GM23338 (cell line): Measurements from ENCODE around the gene PROS1. TPM values are rescaled to one million over a fixed set of nuclear protein-coding genes. Genes with fewer than 3 reads are reported as not detected.
"Not testable (repeated sequence)": the region's sequence is repeated elsewhere in the genome, so short reads cannot be mapped to it uniquely, and the experiment has no call there.

ENCODE experiments used
- ATAC-seq: fragments of 200-7000 bp; cut with Tn5 transposase; 3 replicates; pipeline ENCODE4 v1.9.1; 2020
- DNase-seq: peaks from one replicate; pipeline ENCODE4 v3.0.0-alpha.2; 2015; ENCODE audit warnings: low spot score
- H2AFZ ChIP-seq: fragments of 200-600 bp; sonication (generic); 2 replicates; pipeline ENCODE4 v1.8.0; 2016; ENCODE audit warnings: antibody characterized with exemption, mild to moderate bottlenecking, moderate library complexity
- H3F3A ChIP-seq: fragments of 200-600 bp; sonication (generic); replicated peaks from 2 replicates; pipeline ENCODE4 v1.8.0; 2017; ENCODE audit warnings: antibody characterized with exemption, mixed run types, low read depth
- H3K27ac ChIP-seq: fragments of 200-600 bp; sonication (generic); 2 replicates; pipeline ENCODE4 v1.6.1; 2016; ENCODE audit warnings: low read depth
- H3K27me3 ChIP-seq: fragments of 200-600 bp; sonication (generic); 2 replicates; pipeline ENCODE4 v1.8.0; 2016; ENCODE audit warnings: mild to moderate bottlenecking, mixed run types, moderate library complexity; ENCODE audit not compliant: insufficient read depth
- H3K36me3 ChIP-seq: fragments of 200-600 bp; sonication (generic); 2 replicates; pipeline ENCODE4 v1.8.0; 2016; ENCODE audit warnings: mild to moderate bottlenecking; ENCODE audit not compliant: insufficient read depth
- H3K4me1 ChIP-seq: fragments of 200-600 bp; sonication (generic); 2 replicates; pipeline ENCODE4 v1.8.0; 2016; ENCODE audit warnings: mild to moderate bottlenecking, moderate library complexity; ENCODE audit not compliant: insufficient read depth
- H3K4me2 ChIP-seq: fragments of 200-600 bp; sonication (generic); 2 replicates; pipeline ENCODE4 v1.7.1; 2017; ENCODE audit warnings: mixed run types
- H3K4me3 ChIP-seq: fragments of 200-600 bp; sonication (generic); 2 replicates; pipeline ENCODE4 v1.6.1; 2016; ENCODE audit warnings: mixed run types
- H3K79me2 ChIP-seq: fragments of 200-600 bp; sonication (generic); replicated peaks from 2 replicates; pipeline ENCODE4 v1.8.0; 2017; ENCODE audit warnings: mild to moderate bottlenecking; ENCODE audit not compliant: insufficient read depth
- H3K9me2 ChIP-seq: fragments of 200-600 bp; sonication (generic); 2 replicates; pipeline ENCODE4 v1.8.0; 2017; ENCODE audit not compliant: insufficient read depth
- H4K20me1 ChIP-seq: fragments of 200-600 bp; sonication (generic); replicated peaks from 2 replicates; pipeline ENCODE4 v1.8.0; 2017; ENCODE audit warnings: mild to moderate bottlenecking; ENCODE audit not compliant: insufficient read depth
- H3K27ac Mint-ChIP-seq: 2 replicates; pipeline ENCODE4 v1.8.0; 2020; ENCODE audit warnings: inconsistent platforms, mild to moderate bottlenecking, moderate library complexity, mixed read lengths
- H3K27me3 Mint-ChIP-seq: 3 replicates; pipeline ENCODE4 v1.8.0; 2022; ENCODE audit warnings: low read depth, mild to moderate bottlenecking, moderate library complexity, mixed read lengths, inconsistent platforms; ENCODE audit not compliant: insufficient read depth, poor library complexity
- H3K36me3 Mint-ChIP-seq: 3 replicates; pipeline ENCODE4 v1.8.0; 2021; ENCODE audit warnings: low read depth, mild to moderate bottlenecking, inconsistent platforms, moderate library complexity, mixed read lengths
- H3K4me1 Mint-ChIP-seq: 3 replicates; pipeline ENCODE4 v1.8.0; 2020; ENCODE audit warnings: mild to moderate bottlenecking, inconsistent platforms, mixed read lengths
- H3K4me3 Mint-ChIP-seq: 3 replicates; pipeline ENCODE4 v1.8.0; 2021; ENCODE audit warnings: moderate library complexity, mild to moderate bottlenecking, inconsistent platforms, mixed read lengths
- H3K9me3 Mint-ChIP-seq: 3 replicates; pipeline ENCODE4 v1.8.0; 2020; ENCODE audit warnings: moderate library complexity, mild to moderate bottlenecking, inconsistent platforms, mixed read lengths
- CREB1 ChIP-seq: fragments of 250-450 bp; sonication (Bioruptor Pico); IDR thresholded peaks from 2 replicates; pipeline ENCODE4 v1.5.0; 2020; ENCODE audit warnings: low read depth, mild to moderate bottlenecking, moderate library complexity
- JUNB ChIP-seq: IDR thresholded peaks from one replicate; pipeline ENCODE4 v1.6.1; 2016; ENCODE audit warnings: antibody characterized with exemption; ENCODE audit not compliant: unreplicated experiment
- POLR2AphosphoS5 ChIP-seq: IDR thresholded peaks from 2 replicates; pipeline ENCODE4 v1.6.1; 2016; ENCODE audit warnings: antibody characterized with exemption, low read depth
- polyA plus RNA-seq: library from polyadenylated mRNA; unstranded; fragments of >200 nt; fragmentation: Nextera tagmentation; extraction: Ambion mirVana; gene quantifications from 2 replicates; pipeline ENCODE4 v1.2.1, GENCODE V29; 2016
- total RNA-seq: library from RNA; depleted of rRNA; stranded (reverse); fragments of >200 nt; shearing (Covaris generic); gene quantifications from 2 replicates; pipeline ENCODE4 v1.2.3, GENCODE V29; 2014
- TF ChIP-seq, protein P1 (sequence below): IDR thresholded peaks from one replicate; pipeline ENCODE4 v1.6.1; 2018; ENCODE audit warnings: antibody characterized with exemption; ENCODE audit not compliant: unreplicated experiment
- TF ChIP-seq, protein P2 (sequence below), 2 experiments: fragments of 200-600 bp in 1 of 2; sonication (generic) in 1 of 2; conservative IDR thresholded peaks; 2 replicates each; pipeline versions ENCODE4 v1.5.1 to v1.6.1; 2016 to 2017; ENCODE audit warnings: antibody characterized with exemption in 2 of 2, low read depth in 2 of 2, mild to moderate bottlenecking in 2 of 2, moderate library complexity in 1 of 2
- TF ChIP-seq, protein P3 (sequence below): IDR thresholded peaks from 2 replicates; pipeline ENCODE4 v1.6.1; 2016; ENCODE audit warnings: antibody characterized with exemption

PROS1 gene
- total and polyA plus RNA-seq, 2 experiments from 2014 or later: 1.8 to 4.1 TPM

DNA sequence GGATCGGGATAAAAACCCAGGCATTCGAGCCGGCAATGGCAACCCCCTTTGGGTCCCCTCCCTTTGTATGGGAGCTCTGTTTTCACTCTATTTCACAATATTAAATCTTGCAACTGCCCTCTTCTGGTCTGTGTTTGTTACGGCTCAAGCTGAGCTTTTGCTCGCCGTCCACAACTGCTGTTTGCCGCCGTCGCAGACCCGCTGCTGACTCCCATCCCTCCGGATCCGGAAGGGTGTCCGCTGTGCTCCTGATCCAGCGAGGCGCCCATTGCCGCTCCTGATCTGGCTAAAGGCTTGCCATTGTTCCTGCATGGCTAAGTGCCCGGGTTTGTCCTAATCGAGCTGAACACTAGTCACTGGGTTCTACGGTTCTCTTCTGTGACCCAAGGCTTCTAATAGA is 8.6 kb downstream of the PROS1 start:
- peak; percentile 24 for DNase-seq
- not testable (repeated sequence) for ATAC-seq

DNA sequence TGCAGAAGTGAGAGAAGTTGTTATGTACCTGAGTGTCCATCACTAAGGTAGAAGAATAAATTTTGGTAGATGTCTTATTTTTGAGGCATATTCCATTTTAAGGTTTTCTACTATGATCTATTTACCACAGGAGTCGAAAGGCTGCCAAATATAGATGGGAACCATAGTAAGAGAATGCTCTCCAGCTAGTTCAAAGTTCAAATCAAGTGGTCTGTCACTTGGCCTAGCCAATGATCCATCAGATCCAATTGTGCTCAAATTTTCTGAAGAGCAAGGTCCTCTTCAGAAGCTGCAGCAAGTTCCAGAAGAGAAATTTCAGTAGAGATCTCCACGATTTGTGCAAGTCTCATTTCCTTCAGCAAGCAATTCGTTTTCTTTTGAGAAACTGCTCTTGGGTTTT is 10.9 kb downstream of the PROS1 start:
- Mint-ChIP-seq H3K4me3 (no peak overlapping the region), H3K4me1 (no peaks in the 10 kb centered on the region), H3K9me3 (peaks cover 84% of the 10 kb centered on the region), H3K27me3 (peaks cover 4% of the 10 kb centered on the region), H3K27ac (no peak overlapping the region), H3K36me3 (peaks cover 19% of the 10 kb centered on the region; the same call in 2 of the 3 replicates)
- TF ChIP-seq, protein P1, sequence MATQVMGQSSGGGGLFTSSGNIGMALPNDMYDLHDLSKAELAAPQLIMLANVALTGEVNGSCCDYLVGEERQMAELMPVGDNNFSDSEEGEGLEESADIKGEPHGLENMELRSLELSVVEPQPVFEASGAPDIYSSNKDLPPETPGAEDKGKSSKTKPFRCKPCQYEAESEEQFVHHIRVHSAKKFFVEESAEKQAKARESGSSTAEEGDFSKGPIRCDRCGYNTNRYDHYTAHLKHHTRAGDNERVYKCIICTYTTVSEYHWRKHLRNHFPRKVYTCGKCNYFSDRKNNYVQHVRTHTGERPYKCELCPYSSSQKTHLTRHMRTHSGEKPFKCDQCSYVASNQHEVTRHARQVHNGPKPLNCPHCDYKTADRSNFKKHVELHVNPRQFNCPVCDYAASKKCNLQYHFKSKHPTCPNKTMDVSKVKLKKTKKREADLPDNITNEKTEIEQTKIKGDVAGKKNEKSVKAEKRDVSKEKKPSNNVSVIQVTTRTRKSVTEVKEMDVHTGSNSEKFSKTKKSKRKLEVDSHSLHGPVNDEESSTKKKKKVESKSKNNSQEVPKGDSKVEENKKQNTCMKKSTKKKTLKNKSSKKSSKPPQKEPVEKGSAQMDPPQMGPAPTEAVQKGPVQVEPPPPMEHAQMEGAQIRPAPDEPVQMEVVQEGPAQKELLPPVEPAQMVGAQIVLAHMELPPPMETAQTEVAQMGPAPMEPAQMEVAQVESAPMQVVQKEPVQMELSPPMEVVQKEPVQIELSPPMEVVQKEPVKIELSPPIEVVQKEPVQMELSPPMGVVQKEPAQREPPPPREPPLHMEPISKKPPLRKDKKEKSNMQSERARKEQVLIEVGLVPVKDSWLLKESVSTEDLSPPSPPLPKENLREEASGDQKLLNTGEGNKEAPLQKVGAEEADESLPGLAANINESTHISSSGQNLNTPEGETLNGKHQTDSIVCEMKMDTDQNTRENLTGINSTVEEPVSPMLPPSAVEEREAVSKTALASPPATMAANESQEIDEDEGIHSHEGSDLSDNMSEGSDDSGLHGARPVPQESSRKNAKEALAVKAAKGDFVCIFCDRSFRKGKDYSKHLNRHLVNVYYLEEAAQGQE: no peak
- DNase-seq: no peak
- Histone ChIP-seq H3K27ac (no peak overlapping the region), H3F3A (no peaks in the 10 kb centered on the region), H3K27me3 (no peaks in the 10 kb centered on the region), H3K4me2 (no peak overlapping the region), H3K79me2 (no peaks in the 10 kb centered on the region), H4K20me1 (no peaks in the 10 kb centered on the region), H3K9me2 (no peaks in the 10 kb centered on the region), H3K36me3 (no peaks in the 10 kb centered on the region), H2AFZ (no peak overlapping the region), H3K4me1 (no peaks in the 10 kb centered on the region), H3K4me3 (no peak overlapping the region)
- no peak for ATAC-seq

More for the DNA sequence above, 8.6 kb downstream of the PROS1 start:
- not testable (repeated sequence) for H3K27ac ChIP-seq, H3K4me1 Mint-ChIP-seq, H3K4me3 Mint-ChIP-seq, H4K20me1 ChIP-seq, H3K4me2 ChIP-seq, H3K9me2 ChIP-seq, H3K27ac Mint-ChIP-seq, H3F3A ChIP-seq, H3K4me1 ChIP-seq, H3K36me3 ChIP-seq, H3K27me3 Mint-ChIP-seq, H3K4me3 ChIP-seq, H3K79me2 ChIP-seq, H3K27me3 ChIP-seq
- H2AFZ ChIP-seq: peak overlapping the region; percentile 43; the same call in 1 of the 2 replicates
- Mint-ChIP-seq H3K9me3 (peaks cover 68% of the 10 kb centered on the region), H3K36me3 (peaks cover 11% of the 10 kb centered on the region; the same call in 2 of the 3 replicates)
- TF ChIP-seq, protein P2, sequence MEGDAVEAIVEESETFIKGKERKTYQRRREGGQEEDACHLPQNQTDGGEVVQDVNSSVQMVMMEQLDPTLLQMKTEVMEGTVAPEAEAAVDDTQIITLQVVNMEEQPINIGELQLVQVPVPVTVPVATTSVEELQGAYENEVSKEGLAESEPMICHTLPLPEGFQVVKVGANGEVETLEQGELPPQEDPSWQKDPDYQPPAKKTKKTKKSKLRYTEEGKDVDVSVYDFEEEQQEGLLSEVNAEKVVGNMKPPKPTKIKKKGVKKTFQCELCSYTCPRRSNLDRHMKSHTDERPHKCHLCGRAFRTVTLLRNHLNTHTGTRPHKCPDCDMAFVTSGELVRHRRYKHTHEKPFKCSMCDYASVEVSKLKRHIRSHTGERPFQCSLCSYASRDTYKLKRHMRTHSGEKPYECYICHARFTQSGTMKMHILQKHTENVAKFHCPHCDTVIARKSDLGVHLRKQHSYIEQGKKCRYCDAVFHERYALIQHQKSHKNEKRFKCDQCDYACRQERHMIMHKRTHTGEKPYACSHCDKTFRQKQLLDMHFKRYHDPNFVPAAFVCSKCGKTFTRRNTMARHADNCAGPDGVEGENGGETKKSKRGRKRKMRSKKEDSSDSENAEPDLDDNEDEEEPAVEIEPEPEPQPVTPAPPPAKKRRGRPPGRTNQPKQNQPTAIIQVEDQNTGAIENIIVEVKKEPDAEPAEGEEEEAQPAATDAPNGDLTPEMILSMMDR (conservative IDR thresholded peaks at IDR 0.05; ENCODE audit: low read depth in 2 of 2): 0 out of 4 replicates have a peak, but pooled peaks of 1 of the 2 experiments have one; percentile 8

DNA sequence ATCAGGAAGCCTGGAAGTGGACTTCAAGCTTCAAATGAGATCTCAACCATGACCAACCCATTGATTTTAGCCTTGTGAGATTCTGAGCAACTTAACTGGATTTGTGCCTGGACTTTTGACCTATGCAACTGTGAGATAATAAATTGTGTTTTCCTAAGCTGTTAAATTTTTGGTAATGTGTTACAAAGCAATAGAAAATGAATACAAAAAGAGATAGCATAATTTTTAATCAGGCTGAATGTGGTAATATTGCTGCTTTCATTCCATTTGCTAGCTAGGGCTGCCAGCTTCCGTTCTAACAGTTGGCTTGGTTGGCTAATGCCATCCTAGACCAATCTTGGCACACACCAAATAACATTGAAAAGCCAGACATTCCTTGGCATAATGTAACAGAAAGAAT is 12.2 kb downstream of the PROS1 start:
- ATAC-seq: no peak

More for the DNA sequence above, 12.2 kb downstream of the PROS1 start:
- H3F3A ChIP-seq: no peaks in the 10 kb centered on the region
- Mint-ChIP-seq H3K36me3 (peaks cover 22% of the 10 kb centered on the region), H3K27ac (no peak overlapping the region), H3K4me1 (no peaks in the 10 kb centered on the region), H3K4me3 (no peak overlapping the region), H3K9me3 (peaks cover 85% of the 10 kb centered on the region), H3K27me3 (peaks cover 4% of the 10 kb centered on the region)
- TF ChIP-seq, protein P2 (conservative IDR thresholded peaks at IDR 0.05; ENCODE audit: low read depth in 2 of 2): no peak
- TF ChIP-seq, protein P1: no peak
- TF ChIP-seq CREB1 (CRISPR knock-in tag) (no peak), POLR2AphosphoS5 (no peak), JUNB (no peak)
- TF ChIP-seq, protein P3, sequence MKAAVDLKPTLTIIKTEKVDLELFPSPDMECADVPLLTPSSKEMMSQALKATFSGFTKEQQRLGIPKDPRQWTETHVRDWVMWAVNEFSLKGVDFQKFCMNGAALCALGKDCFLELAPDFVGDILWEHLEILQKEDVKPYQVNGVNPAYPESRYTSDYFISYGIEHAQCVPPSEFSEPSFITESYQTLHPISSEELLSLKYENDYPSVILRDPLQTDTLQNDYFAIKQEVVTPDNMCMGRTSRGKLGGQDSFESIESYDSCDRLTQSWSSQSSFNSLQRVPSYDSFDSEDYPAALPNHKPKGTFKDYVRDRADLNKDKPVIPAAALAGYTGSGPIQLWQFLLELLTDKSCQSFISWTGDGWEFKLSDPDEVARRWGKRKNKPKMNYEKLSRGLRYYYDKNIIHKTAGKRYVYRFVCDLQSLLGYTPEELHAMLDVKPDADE: no peak
- no peaks in the 10 kb centered on the region for H3K27me3 ChIP-seq
- no peaks in the 10 kb centered on the region for H3K36me3 ChIP-seq
- H3K27ac ChIP-seq: no peak overlapping the region
- no peaks in the 10 kb centered on the region for H3K4me1 ChIP-seq
- no peak overlapping the region for H3K4me2 ChIP-seq
- no peaks in the 10 kb centered on the region for H3K9me2 ChIP-seq
- no peaks in the 10 kb centered on the region for H4K20me1 ChIP-seq
- H2AFZ ChIP-seq: no peak overlapping the region
- H3K79me2 ChIP-seq: no peaks in the 10 kb centered on the region
- DNase-seq: no peak
- no peak overlapping the region for H3K4me3 ChIP-seq
